CD14-positive monocyte (primary cell): Measurements from ENCODE around the gene ANKRD10. TPM values are rescaled to one million over a fixed set of nuclear protein-coding genes. Genes with fewer than 3 reads are reported as not detected.
"Not testable (repeated sequence)": the region's sequence is repeated elsewhere in the genome, so short reads cannot be mapped to it uniquely, and the experiment has no call there.

Source experiments
- DNase-seq, 3 donors: peaks; one replicate each; pipeline ENCODE4 v3.0.0-alpha.2; 2011 to 2022
- H2AFZ ChIP-seq: 2 replicates; pipeline ENCODE4 v1.6.0; 2012; ENCODE audit warnings: mild to moderate bottlenecking, low read depth, low read length, inconsistent platforms; ENCODE audit not compliant: insufficient read depth, poor library complexity, severe bottlenecking
- H3K27ac ChIP-seq, 2 donors: 1 replicate in 1 of 2; 2 replicates in 1 of 2; pipeline ENCODE4 v1.5.1; 2012 to 2013; ENCODE audit warnings: low read length in 2 of 2, control low read depth in 1 of 2, inconsistent platforms in 1 of 2, low read depth in 1 of 2, mild to moderate bottlenecking in 1 of 2
- H3K27me3 ChIP-seq, 2 donors: one replicate each; pipeline versions ENCODE4 v1.6.0 to v1.6.1; 2011 to 2013; ENCODE audit warnings: low read length in 2 of 2; ENCODE audit not compliant: control insufficient read depth in 2 of 2, insufficient read depth in 2 of 2
- H3K36me3 ChIP-seq, 2 donors: replicated peaks in 1 of 2; 1 replicate in 1 of 2; 2 replicates in 1 of 2; pipeline versions ENCODE4 v1.5.1 to v1.6.1; 2012 to 2013; ENCODE audit warnings: low read length in 2 of 2, control low read depth in 1 of 2, inconsistent platforms in 1 of 2, mild to moderate bottlenecking in 1 of 2; ENCODE audit not compliant: insufficient read depth in 2 of 2, control insufficient read depth in 1 of 2
- H3K4me1 ChIP-seq, 2 donors: 1 replicate in 1 of 2; 2 replicates in 1 of 2; pipeline versions ENCODE4 v1.5.1 to v1.6.1; 2012 to 2013; ENCODE audit warnings: low read length in 2 of 2, control low read depth in 1 of 2, inconsistent platforms in 1 of 2, mild to moderate bottlenecking in 1 of 2, moderate library complexity in 1 of 2; ENCODE audit not compliant: insufficient read depth in 2 of 2, control insufficient read depth in 1 of 2
- H3K4me2 ChIP-seq: replicated peaks from 2 replicates; pipeline ENCODE3; 2012; ENCODE audit warnings: low read length, moderate library complexity, mild to moderate bottlenecking; ENCODE audit not compliant: poor library complexity, severe bottlenecking; ENCODE audit errors: extremely low read depth
- H3K4me3 ChIP-seq, 3 experiments: fragments of 200-600 bp in 1 of 3; sonication (generic) in 1 of 3; replicated peaks in 1 of 3; 1 replicate in 2 of 3; 2 replicates in 1 of 3; pipeline ENCODE4 v1.5.1; 2011 to 2013; ENCODE audit warnings: low read length in 3 of 3, mild to moderate bottlenecking in 3 of 3, control low read depth in 2 of 3, low read depth in 2 of 3, inconsistent platforms in 1 of 3, moderate library complexity in 1 of 3
- H3K79me2 ChIP-seq: 2 replicates; pipeline ENCODE4 v1.6.0; 2012; ENCODE audit warnings: mild to moderate bottlenecking, control low read depth, inconsistent platforms, low read length, moderate library complexity; ENCODE audit not compliant: insufficient read depth
- H3K9ac ChIP-seq: 2 replicates; pipeline ENCODE4 v1.6.0; 2017; ENCODE audit warnings: low read length, mild to moderate bottlenecking; ENCODE audit not compliant: insufficient read depth, poor library complexity, severe bottlenecking
- H3K9me3 ChIP-seq, 2 donors: replicated peaks in 1 of 2; 1 replicate in 1 of 2; 2 replicates in 1 of 2; pipeline versions ENCODE4 v1.5.1 to v1.6.1; 2012 to 2013; ENCODE audit warnings: low read length in 2 of 2, control low read depth in 1 of 2; ENCODE audit not compliant: control insufficient read depth in 1 of 2, insufficient read depth in 1 of 2
- H4K20me1 ChIP-seq: 2 replicates; pipeline ENCODE4 v1.6.0; 2012; ENCODE audit warnings: mild to moderate bottlenecking, low read length, control low read depth, moderate library complexity; ENCODE audit not compliant: insufficient read depth
- H3K27ac Mint-ChIP-seq, 7 donors: one replicate each; pipeline ENCODE4 v1.8.0; 2020; ENCODE audit warnings: mild to moderate bottlenecking in 7 of 7, mixed read lengths in 7 of 7, moderate library complexity in 6 of 7, inconsistent platforms in 2 of 7
- H3K27me3 Mint-ChIP-seq, 3 donors: one replicate each; pipeline ENCODE4 v1.8.0; 2021 to 2022; ENCODE audit warnings: low read depth in 3 of 3, mild to moderate bottlenecking in 3 of 3, mixed read lengths in 3 of 3, moderate library complexity in 3 of 3, inconsistent platforms in 1 of 3
- H3K36me3 Mint-ChIP-seq, 2 donors: one replicate each; pipeline ENCODE4 v1.8.0; 2020; ENCODE audit warnings: mixed read lengths in 2 of 2, inconsistent platforms in 1 of 2, mild to moderate bottlenecking in 1 of 2
- H3K4me1 Mint-ChIP-seq: one replicate; pipeline ENCODE4 v1.8.0; 2020; ENCODE audit warnings: mild to moderate bottlenecking, mixed read lengths
- H3K4me3 Mint-ChIP-seq, 2 donors: one replicate each; pipeline ENCODE4 v1.8.0; 2020; ENCODE audit warnings: mild to moderate bottlenecking in 2 of 2, mixed read lengths in 2 of 2, moderate library complexity in 1 of 2
- H3K9me3 Mint-ChIP-seq, 7 donors: one replicate each; pipeline ENCODE4 v1.8.0; 2020 to 2022; ENCODE audit warnings: mixed read lengths in 7 of 7, mild to moderate bottlenecking in 6 of 7, moderate library complexity in 6 of 7, inconsistent platforms in 2 of 7
- CTCF ChIP-seq: fragments of 200-600 bp; IDR thresholded peaks from one replicate; pipeline ENCODE4 v1.8.0; 2022; ENCODE audit warnings: antibody characterized with exemption, mild to moderate bottlenecking
- WGBS: methylation state at CpG from one replicate; pipeline ENCODE4 v1.1.5; 2013; ENCODE audit warnings: missing lambda C conversion rate; ENCODE audit not compliant: insufficient coverage; 5-methylcytosine and 5-hydroxymethylcytosine counted together
- intact Hi-C, 2 donors: fragments of 100-400 bp; cut with micrococcal nuclease; formaldehyde crosslinking; loops; one replicate each; pipeline versions ENCODE4 v1.15.0 to v1.15.1; 2023
- polyA plus RNA-seq, 3 donors: library from polyadenylated mRNA; depleted of rRNA in 1 of 3; unstranded in 2 of 3; stranded (reverse) in 1 of 3; fragments of 300-500 nt in 2 of 3; fragments of >200 nt in 1 of 3; fragmentation: Illumina TruSeq in 2 of 3; gene quantifications; 1 replicate in 2 of 3; 2 replicates in 1 of 3; pipeline ENCODE4 v1.2.3, GENCODE V29; 2012 to 2021

The ANKRD10 gene
- polyA plus RNA-seq, 3 donors = 30.5 to 79.9 (median 37.2) TPM

- peaks cover 8 to 36% (median 19%) of the 10 kb centered on the region in 7 donors for H3K9me3 Mint-ChIP-seq
- WGBS = 91% methylated on average over 6 of the region's 10 CpGs
Measured at GRCh38 chr13:110957181-110957884, 42.5 kb upstream of the ANKRD10 start.

GRCh38 chr13:110956216-110956615 is 41.3 kb upstream of the ANKRD10 start:
- H4K20me1 ChIP-seq, H3K79me2 ChIP-seq, H3K4me2 ChIP-seq, H3K4me1 ChIP-seq, H3K4me1 Mint-ChIP-seq, H3K4me3 Mint-ChIP-seq, H3K36me3 Mint-ChIP-seq, H3K36me3 ChIP-seq, H3K27me3 ChIP-seq, intact Hi-C loops, H3K4me3 ChIP-seq, H3K27me3 Mint-ChIP-seq, H2AFZ ChIP-seq, H3K27ac Mint-ChIP-seq, DNase-seq, H3K27ac ChIP-seq, H3K9ac ChIP-seq: not testable (repeated sequence)
- H3K9me3 ChIP-seq = peaks cover 2 to 20% of the 10 kb centered on the region in 2 donors
- peaks cover 8 to 31% (median 16%) of the 10 kb centered on the region in 7 donors for H3K9me3 Mint-ChIP-seq
- WGBS = 84% methylated on average over 8 of the region's 12 CpGs

More at GRCh38 chr13:110957181-110957884, 42.5 kb upstream of the ANKRD10 start:
- H3K4me3 Mint-ChIP-seq = no peak overlapping the region
- H3K4me1 ChIP-seq = peaks cover 0 to 4% of the 10 kb centered on the region in 2 donors
- H3K27me3 ChIP-seq = no peaks in the 10 kb centered on the region
- H3K27me3 Mint-ChIP-seq = peaks cover 4 to 9% (median 4%) of the 10 kb centered on the region in 3 donors
- no peaks in the 10 kb centered on the region for H4K20me1 ChIP-seq
- no peak for DNase-seq
- H3K9ac ChIP-seq = no peak overlapping the region
- no peak overlapping the region for H3K4me3 ChIP-seq
- no peak overlapping the region for H3K27ac ChIP-seq
- peaks cover 9 to 23% of the 10 kb centered on the region in 2 donors for H3K9me3 ChIP-seq
- H3K4me1 Mint-ChIP-seq = peaks cover 10% of the 10 kb centered on the region
- no peak for TF ChIP-seq CTCF
- no peaks in the 10 kb centered on the region for H3K36me3 ChIP-seq
- no peaks in the 10 kb centered on the region for H3K79me2 ChIP-seq
- no peak overlapping the region for H3K4me2 ChIP-seq
- no peaks in the 10 kb centered on the region for H3K36me3 Mint-ChIP-seq
- H2AFZ ChIP-seq = no peak overlapping the region
- intact Hi-C loops = no loop called here
- no peak overlapping the region for H3K27ac Mint-ChIP-seq

- H3K4me3 Mint-ChIP-seq, H3K9ac ChIP-seq, H3K36me3 Mint-ChIP-seq, H3K4me3 ChIP-seq, H3K4me1 ChIP-seq, H3K4me1 Mint-ChIP-seq, H3K27me3 ChIP-seq, H3K27me3 Mint-ChIP-seq, H3K36me3 ChIP-seq, intact Hi-C loops, DNase-seq, H2AFZ ChIP-seq, H3K4me2 ChIP-seq, H3K27ac ChIP-seq, H3K79me2 ChIP-seq, H4K20me1 ChIP-seq: not testable (repeated sequence)
- Mint-ChIP-seq H3K27ac (peak overlapping the region in 4 of 7 donors; percentile 68 to 80 (median 72)), H3K9me3 (peaks cover 8 to 27% (median 16%) of the 10 kb centered on the region in 7 donors)
- H3K9me3 ChIP-seq = peaks cover 0 to 19% of the 10 kb centered on the region in 2 donors
- 100% methylated on average over 1 of the region's 7 CpGs for WGBS
Measured at GRCh38 chr13:110955608-110956007, 40.7 kb upstream of the ANKRD10 start.

GRCh38 chr13:110955072-110955503 is 40.2 kb upstream of the ANKRD10 start:
- H3K9me3 ChIP-seq = peaks cover 0 to 17% of the 10 kb centered on the region in 2 donors
- H3K9me3 Mint-ChIP-seq = peaks cover 8 to 24% (median 16%) of the 10 kb centered on the region in 7 donors
- H3K4me1 ChIP-seq, H3K36me3 Mint-ChIP-seq, H3K27ac ChIP-seq, H3K4me3 Mint-ChIP-seq, H3K4me2 ChIP-seq, H4K20me1 ChIP-seq, H3K27me3 ChIP-seq, intact Hi-C loops, H3K4me3 ChIP-seq, H2AFZ ChIP-seq, H3K4me1 Mint-ChIP-seq, H3K79me2 ChIP-seq, H3K27me3 Mint-ChIP-seq, H3K36me3 ChIP-seq, H3K9ac ChIP-seq: not testable (repeated sequence)
- peak; percentile 24 to 87 (median 45) for DNase-seq
- H3K27ac Mint-ChIP-seq = peak overlapping the region in 5 of 7 donors; percentile 25 to 80 (median 69)
- WGBS = 69% methylated on average over 8 of the region's 11 CpGs
